NT2/D1 (cell line): ENCODE data around the gene LPIN2.

Experiments
- DNase-seq: peaks from one replicate; pipeline ENCODE4 v3.0.0-alpha.2; 2011; ENCODE audit warnings: low read depth, low spot score
- H3K27me3 ChIP-seq: 2 replicates; pipeline ENCODE4 v1.6.0; 2011; ENCODE audit warnings: mild to moderate bottlenecking; ENCODE audit not compliant: insufficient read length, insufficient read depth
- H3K36me3 ChIP-seq: 2 replicates; pipeline ENCODE4 v1.6.1; 2011; ENCODE audit warnings: mild to moderate bottlenecking, low read length, mixed read lengths; ENCODE audit not compliant: insufficient read depth, insufficient read length
- H3K4me1 ChIP-seq: 2 replicates; pipeline ENCODE4 v1.5.1; 2011; ENCODE audit not compliant: insufficient read depth, insufficient read length
- H3K4me3 ChIP-seq: 2 replicates; pipeline ENCODE4 v1.5.1; 2011; ENCODE audit warnings: low read depth; ENCODE audit not compliant: insufficient read length
- H3K9ac ChIP-seq: 2 replicates; pipeline ENCODE4 v1.6.0; 2011; ENCODE audit warnings: low read depth; ENCODE audit not compliant: insufficient read length
- H3K9me3 ChIP-seq: 2 replicates; pipeline ENCODE4 v1.5.1; 2011; ENCODE audit warnings: mild to moderate bottlenecking, low read length; ENCODE audit not compliant: insufficient read depth
- SUZ12 ChIP-seq: IDR thresholded peaks from 2 replicates; pipeline ENCODE4 v1.6.1; 2011; ENCODE audit not compliant: insufficient read length, insufficient read depth; ENCODE audit errors: extremely low read depth
- YY1 ChIP-seq: IDR thresholded peaks from 2 replicates; pipeline ENCODE4 v1.6.1; 2011; ENCODE audit not compliant: insufficient read length, insufficient read depth
- ZNF274 ChIP-seq: IDR thresholded peaks from 2 replicates; pipeline ENCODE4 v1.6.1; 2011; ENCODE audit warnings: mild to moderate bottlenecking, low read depth, low read length

The LPIN2 gene

GRCh38 chr18:3013024-3013804 is at the start of gene LPIN2:
LPIN2 (minus strand) TSS chr18:3013144; CDS start chr18:2960840, 52,304 bp downstream.
- Histone ChIP-seq H3K27me3 (no peaks in the 10 kb centered on the region), H3K4me1 (peaks cover 5% of the 10 kb centered on the region), H3K36me3 (peaks cover 18% of the 10 kb centered on the region), H3K9ac (peak within 1 kb of the TSS; percentile 85), H3K9me3 (no peaks in the 10 kb centered on the region), H3K4me3 (peak within 1 kb of the TSS; percentile 56)
- DNase-seq = peak; percentile 81
- no peak for TF ChIP-seq ZNF274
- no peak for TF ChIP-seq YY1
- no peak for TF ChIP-seq SUZ12

- Histone ChIP-seq H3K9ac (no peak overlapping the region), H3K4me3 (no peak overlapping the region), H3K36me3 (no peaks in the 10 kb centered on the region)
Observed at GRCh38 chr18:3061581-3062312, 48.8 kb upstream of the LPIN2 start.

GRCh38 chr18:3060667-3061580 is 48.0 kb upstream of the LPIN2 start:
- no peak for DNase-seq
- no peak overlapping the region for H3K9ac ChIP-seq
- H3K36me3 ChIP-seq = no peaks in the 10 kb centered on the region
- no peak for TF ChIP-seq SUZ12
- TF ChIP-seq YY1 = no peak
- TF ChIP-seq ZNF274 = no peak
- H3K4me3 ChIP-seq = no peak overlapping the region
- H3K27me3 ChIP-seq = no peaks in the 10 kb centered on the region
- H3K9me3 ChIP-seq = no peaks in the 10 kb centered on the region
- no peaks in the 10 kb centered on the region for H3K4me1 ChIP-seq

More at GRCh38 chr18:3061581-3062312, 48.8 kb upstream of the LPIN2 start:
- TF ChIP-seq ZNF274 = no peak
- no peak for TF ChIP-seq YY1
- Histone ChIP-seq H3K27me3 (no peaks in the 10 kb centered on the region), H3K9me3 (no peaks in the 10 kb centered on the region), H3K4me1 (no peaks in the 10 kb centered on the region)
- DNase-seq = no peak

- no peak for DNase-seq
- Histone ChIP-seq H3K36me3 (no peaks in the 10 kb centered on the region), H3K27me3 (no peaks in the 10 kb centered on the region), H3K4me3 (no peak overlapping the region), H3K9ac (no peak overlapping the region), H3K4me1 (no peaks in the 10 kb centered on the region), H3K9me3 (no peaks in the 10 kb centered on the region)
- TF ChIP-seq ZNF274 (no peak), YY1 (no peak), SUZ12 (no peak)
Observed at GRCh38 chr18:3059272-3059671, 46.3 kb upstream of the LPIN2 start.

GRCh38 chr18:3058328-3059191 is 45.6 kb upstream of the LPIN2 start:
- H3K27me3 ChIP-seq = no peaks in the 10 kb centered on the region
- H3K4me3 ChIP-seq = no peak overlapping the region
- DNase-seq = no peak
- no peaks in the 10 kb centered on the region for H3K9me3 ChIP-seq
- TF ChIP-seq SUZ12 (no peak), ZNF274 (no peak), YY1 (no peak)
- H3K36me3 ChIP-seq = no peaks in the 10 kb centered on the region
- H3K9ac ChIP-seq = no peak overlapping the region
- no peaks in the 10 kb centered on the region for H3K4me1 ChIP-seq

- H3K4me1 ChIP-seq = no peaks in the 10 kb centered on the region
- no peak for DNase-seq
- no peak overlapping the region for H3K4me3 ChIP-seq
- no peaks in the 10 kb centered on the region for H3K27me3 ChIP-seq
- no peaks in the 10 kb centered on the region for H3K9me3 ChIP-seq
- no peak overlapping the region for H3K9ac ChIP-seq
- no peaks in the 10 kb centered on the region for H3K36me3 ChIP-seq
- TF ChIP-seq YY1 (no peak), ZNF274 (no peak), SUZ12 (no peak)
Observed at GRCh38 chr18:3057526-3057925, 44.6 kb upstream of the LPIN2 start.
